Thyroid gland (tissue), 4 donors: ENCODE results near the gene RAPGEF1. TPM values are rescaled to one million over a fixed set of nuclear protein-coding genes. Genes with fewer than 3 reads are reported as not detected.

Experiments
- DNase-seq, 2 donors: peaks; one replicate each; pipeline ENCODE4 v3.0.0-alpha.2; 2019
- H3K27ac ChIP-seq, 3 donors: fragments of 200-600 bp; sonication (generic); 1 replicate in 2 of 3; 2 replicates in 1 of 3; pipeline ENCODE4 v1.5.1; 2016 to 2019; ENCODE audit warnings: mild to moderate bottlenecking in 1 of 3, moderate library complexity in 1 of 3
- H3K27me3 ChIP-seq: fragments of 200-600 bp; sonication (generic); one replicate; pipeline ENCODE4 v1.5.1; 2019
- H3K36me3 ChIP-seq, 2 donors: fragments of 200-600 bp; sonication (generic); one replicate each; pipeline ENCODE4 v1.5.1; 2016 to 2019
- H3K4me1 ChIP-seq, 2 donors: fragments of 200-600 bp; sonication (generic); one replicate each; pipeline ENCODE4 v1.5.1; 2017 to 2019
- H3K4me3 ChIP-seq, 3 donors: fragments of 200-600 bp; sonication (generic); replicated peaks in 1 of 3; 1 replicate in 2 of 3; 2 replicates in 1 of 3; pipeline ENCODE4 v1.5.1; 2016; ENCODE audit warnings: mild to moderate bottlenecking in 1 of 3
- H3K9me3 ChIP-seq: fragments of 200-600 bp; sonication (generic); one replicate; pipeline ENCODE4 v1.5.1; 2017
- POLR2A ChIP-seq, 2 donors: fragments of 450-650 bp; IDR thresholded peaks; one replicate each; pipeline ENCODE4 v1.6.1; 2017; ENCODE audit warnings: antibody characterized with exemption in 2 of 2, mild to moderate bottlenecking in 2 of 2, moderate library complexity in 1 of 2
- WGBS, 2 donors: methylation state at CpG; one replicate each; pipeline ENCODE4 v1.1.5; 2017; 5-methylcytosine and 5-hydroxymethylcytosine counted together
- intact Hi-C: fragments of 100-400 bp; cut with DNase I; formaldehyde crosslinking; loops from one replicate; pipeline ENCODE4 v1.15.1; 2023
- total RNA-seq, 4 donors: library from RNA; depleted of rRNA; stranded (reverse); fragments of >200 nt; gene quantifications; one replicate each; pipeline ENCODE4 v1.2.3, GENCODE V29; 2016
- TF ChIP-seq, protein P1 (sequence below), 6 experiments: fragments of 200-600 bp in 3 of 6; fragments of 450-650 bp in 3 of 6; sonication (generic) in 3 of 6; IDR thresholded peaks; one replicate each; pipeline ENCODE4 v1.5.1; 2016 to 2019; ENCODE audit warnings: antibody characterized with exemption in 6 of 6, mild to moderate bottlenecking in 2 of 6, inconsistent platforms in 1 of 6, moderate library complexity in 1 of 6

RAPGEF1 gene
- total RNA-seq, 4 donors from 2014 or later = 39.6 to 52.5 (median 44.9) TPM

DNA sequence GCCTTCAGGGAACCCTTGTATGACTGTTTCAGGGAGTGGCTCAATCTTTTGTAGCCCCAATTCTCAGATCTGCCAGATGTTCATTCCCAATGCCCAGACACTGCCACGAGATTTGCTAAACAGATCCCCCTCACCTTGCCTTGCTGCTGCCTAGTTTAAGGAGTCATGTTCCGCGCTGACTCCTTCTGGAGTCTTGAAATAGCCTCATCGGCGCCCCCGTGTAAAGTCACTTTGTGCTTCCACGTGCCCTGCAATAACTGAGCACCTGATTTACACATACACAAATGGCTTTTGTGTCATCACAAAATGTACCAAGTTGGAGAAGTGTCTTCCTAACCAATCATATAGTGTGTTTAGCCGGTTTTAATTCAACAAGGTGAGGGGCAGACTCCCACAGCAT is 132.3 kb downstream of the RAPGEF1 start:
- H3K27me3 ChIP-seq = no peaks in the 10 kb centered on the region
- TF ChIP-seq, protein P1, sequence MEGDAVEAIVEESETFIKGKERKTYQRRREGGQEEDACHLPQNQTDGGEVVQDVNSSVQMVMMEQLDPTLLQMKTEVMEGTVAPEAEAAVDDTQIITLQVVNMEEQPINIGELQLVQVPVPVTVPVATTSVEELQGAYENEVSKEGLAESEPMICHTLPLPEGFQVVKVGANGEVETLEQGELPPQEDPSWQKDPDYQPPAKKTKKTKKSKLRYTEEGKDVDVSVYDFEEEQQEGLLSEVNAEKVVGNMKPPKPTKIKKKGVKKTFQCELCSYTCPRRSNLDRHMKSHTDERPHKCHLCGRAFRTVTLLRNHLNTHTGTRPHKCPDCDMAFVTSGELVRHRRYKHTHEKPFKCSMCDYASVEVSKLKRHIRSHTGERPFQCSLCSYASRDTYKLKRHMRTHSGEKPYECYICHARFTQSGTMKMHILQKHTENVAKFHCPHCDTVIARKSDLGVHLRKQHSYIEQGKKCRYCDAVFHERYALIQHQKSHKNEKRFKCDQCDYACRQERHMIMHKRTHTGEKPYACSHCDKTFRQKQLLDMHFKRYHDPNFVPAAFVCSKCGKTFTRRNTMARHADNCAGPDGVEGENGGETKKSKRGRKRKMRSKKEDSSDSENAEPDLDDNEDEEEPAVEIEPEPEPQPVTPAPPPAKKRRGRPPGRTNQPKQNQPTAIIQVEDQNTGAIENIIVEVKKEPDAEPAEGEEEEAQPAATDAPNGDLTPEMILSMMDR (IDR thresholded peaks at IDR 0.05) = no peak
- TF ChIP-seq POLR2A (IDR thresholded peaks at IDR 0.05) = no peak
- no peaks in the 10 kb centered on the region for H3K9me3 ChIP-seq
- 85 to 92% methylated on average over 8 of the region's 8 CpGs for WGBS, 2 donors
- H3K4me1 ChIP-seq = peaks cover 19 to 26% of the 10 kb centered on the region in 2 donors
- H3K27ac ChIP-seq = peak overlapping the region; percentile 85 to 92 (median 89)
- intact Hi-C loops = loop anchor here (5.0 kb wide), 2 partner anchors 90 to 130 kb away; no protein-coding TSS in a partner anchor
- H3K4me3 ChIP-seq = no peak overlapping the region
- DNase-seq = no peak
- peaks cover 0 to 1% of the 10 kb centered on the region in 2 donors for H3K36me3 ChIP-seq

DNA sequence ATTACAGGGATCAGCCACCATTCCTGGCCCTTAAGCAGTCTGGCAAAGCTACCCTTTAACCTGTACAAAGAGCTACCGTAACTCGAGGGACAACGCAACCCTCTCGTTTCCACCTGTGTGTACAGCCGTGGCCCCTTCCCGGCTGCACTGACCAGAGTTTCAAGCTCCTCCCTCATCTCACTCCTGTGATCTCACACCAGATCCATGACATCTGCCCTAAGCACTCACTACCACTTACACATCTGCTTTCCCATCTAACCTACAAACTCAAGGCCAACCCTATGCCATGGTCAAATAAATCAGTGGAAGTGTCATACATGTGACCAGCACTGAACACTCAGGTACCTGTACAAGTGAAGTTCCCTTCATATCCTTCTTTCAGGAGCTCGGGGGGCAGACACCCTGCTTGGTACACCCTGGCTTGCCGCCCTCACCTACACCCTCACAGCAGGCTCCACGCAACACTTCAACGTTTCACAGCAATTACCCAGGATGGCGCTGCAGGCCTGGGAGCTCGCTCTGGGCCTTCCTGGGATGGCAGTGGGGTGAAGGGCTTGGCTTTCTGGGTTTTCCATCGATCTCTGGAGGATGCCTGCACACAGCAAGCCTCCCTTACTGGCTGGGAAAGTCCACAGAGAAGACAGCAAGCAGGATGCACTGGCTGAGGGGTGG is 132.8 kb downstream of the RAPGEF1 start:
- intact Hi-C loops = loop anchor here (5.0 kb wide), 2 partner anchors 90 to 130 kb away; no protein-coding TSS in a partner anchor

DNA sequence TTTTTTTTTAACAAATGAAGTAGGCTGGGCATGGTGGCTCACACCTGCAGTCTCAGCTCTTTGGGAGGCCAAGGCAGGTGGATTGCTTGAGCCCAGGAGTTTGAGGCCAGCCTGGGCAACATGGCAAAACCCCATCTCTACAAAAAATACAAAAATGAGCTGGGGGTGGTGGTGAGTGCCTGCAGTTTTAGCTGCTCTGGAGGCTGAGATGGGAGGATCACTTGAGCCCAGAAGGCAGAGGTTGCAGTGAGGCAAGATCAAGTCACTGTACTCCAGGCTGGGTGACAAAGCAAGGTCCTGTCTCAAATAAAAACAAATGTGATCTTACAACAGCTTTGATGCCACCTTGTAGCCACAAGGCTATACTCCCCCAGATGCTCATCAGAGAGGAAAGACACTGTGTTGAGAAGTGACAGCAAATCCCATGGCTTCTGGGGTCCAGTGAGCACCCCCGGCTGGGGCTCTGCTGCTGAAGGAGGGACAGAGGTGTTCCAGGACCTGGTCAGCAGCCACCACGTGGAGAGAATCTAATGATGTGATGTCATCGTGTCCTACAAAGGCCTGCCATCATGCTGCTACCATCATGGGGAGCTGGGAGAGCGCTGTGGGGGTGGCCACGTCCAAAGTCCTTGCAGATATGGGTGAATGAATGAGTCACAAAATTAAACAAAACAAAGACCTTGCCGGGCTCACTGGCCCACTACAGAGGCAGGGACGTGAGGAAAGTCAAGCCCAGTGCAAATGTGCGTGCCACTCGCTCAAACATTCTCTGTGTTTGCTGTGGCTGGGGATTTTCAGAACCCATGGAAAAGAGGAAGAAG is 133.9 kb downstream of the RAPGEF1 start:
- H3K4me1 ChIP-seq = peaks cover 19 to 26% of the 10 kb centered on the region in 2 donors

More for the DNA sequence above, 132.8 kb downstream of the RAPGEF1 start:
- TF ChIP-seq POLR2A (IDR thresholded peaks at IDR 0.05) = no peak
- TF ChIP-seq, protein P1 (IDR thresholded peaks at IDR 0.05) = no peak
- peak overlapping the region in 2 of 3 donors; percentile 89 to 92 for H3K27ac ChIP-seq
- 91% methylated on average over 13 of the region's 13 CpGs for WGBS, 2 donors
- no peaks in the 10 kb centered on the region for H3K9me3 ChIP-seq
- H3K27me3 ChIP-seq = no peaks in the 10 kb centered on the region
- H3K4me1 ChIP-seq = peaks cover 19 to 26% of the 10 kb centered on the region in 2 donors
- H3K36me3 ChIP-seq = peaks cover 0 to 7% of the 10 kb centered on the region in 2 donors
- no peak for DNase-seq
- no peak overlapping the region for H3K4me3 ChIP-seq

DNA sequence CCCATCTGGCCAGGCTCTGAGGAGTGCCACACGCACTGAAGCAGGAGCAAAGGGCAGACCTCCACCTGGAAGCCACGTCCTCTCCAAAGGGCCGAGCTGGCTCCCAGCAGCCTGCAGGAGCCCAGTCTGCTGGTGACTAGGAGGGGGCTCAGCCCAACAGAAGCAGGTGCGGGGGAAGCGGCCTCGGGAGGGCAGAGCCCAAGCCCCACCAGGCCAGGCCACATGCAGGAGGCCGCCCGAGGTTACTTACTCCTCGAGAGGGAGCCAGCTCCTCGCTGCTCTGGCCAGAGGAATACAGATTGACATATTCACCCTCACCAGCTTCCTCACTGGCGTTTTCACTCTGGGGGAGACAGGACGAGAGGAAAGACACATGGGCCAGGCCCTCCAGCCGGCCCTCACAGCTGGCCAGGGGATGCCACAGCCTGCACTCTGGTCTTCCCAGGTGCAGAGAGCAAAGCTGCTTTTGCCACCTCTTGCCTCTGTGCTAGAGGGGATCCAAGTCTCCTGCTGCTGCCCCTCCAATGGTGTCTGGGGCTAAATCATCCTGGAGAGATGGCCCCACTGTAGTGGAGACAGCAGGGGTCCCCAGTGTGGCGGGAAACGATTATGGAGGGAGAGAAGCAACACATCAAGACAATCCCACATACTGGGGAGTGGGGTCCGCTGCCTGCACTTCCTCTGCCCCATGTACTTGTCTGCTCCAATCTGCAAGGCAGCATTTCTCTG is 136.0 kb downstream of the RAPGEF1 start:
- 87 to 92% methylated on average over 10 to 15 of the region's 16 CpGs for WGBS, 2 donors
- no peak for DNase-seq
- TF ChIP-seq, protein P1 (IDR thresholded peaks at IDR 0.05) = no peak
- no peak for TF ChIP-seq POLR2A (IDR thresholded peaks at IDR 0.05)
- no peaks in the 10 kb centered on the region for H3K9me3 ChIP-seq
- peaks cover 0 to 10% of the 10 kb centered on the region in 2 donors for H3K36me3 ChIP-seq
- H3K4me1 ChIP-seq = peaks cover 9 to 12% of the 10 kb centered on the region in 2 donors
- H3K27ac ChIP-seq = no peak overlapping the region
- intact Hi-C loops = no loop called here
- H3K27me3 ChIP-seq = no peaks in the 10 kb centered on the region
- no peak overlapping the region for H3K4me3 ChIP-seq

More for the DNA sequence above, 133.9 kb downstream of the RAPGEF1 start:
- Histone ChIP-seq H3K27me3 (no peaks in the 10 kb centered on the region), H3K27ac (no peak overlapping the region), H3K4me3 (no peak overlapping the region), H3K36me3 (peaks cover 0 to 10% of the 10 kb centered on the region in 2 donors), H3K9me3 (no peaks in the 10 kb centered on the region)
- intact Hi-C loops = loop anchor here (5.0 kb wide), 2 partner anchors 91 to 131 kb away; no protein-coding TSS in a partner anchor
- TF ChIP-seq, protein P1 (IDR thresholded peaks at IDR 0.05) = no peak
- TF ChIP-seq POLR2A (IDR thresholded peaks at IDR 0.05) = no peak
- WGBS, 2 donors = 84 to 89% methylated on average over 9 of the region's 9 CpGs
- no peak for DNase-seq
